ENCODE results near the gene LOXHD1. TPM values are rescaled to one million over a fixed set of nuclear protein-coding genes. Genes with fewer than 3 reads are reported as not detected.

Gene LOXHD1
- total RNA-seq: 2.8 TPM

- DNase-seq: no peak
These were observed at the start of gene LOXHD1 for GRCh38 chr18:46657115-46657955. Gene LOXHD1 (minus strand): TSS chr18:46657220. CDS start chr18:46657033, 187 bp downstream.

- DNase-seq: no peak
These were observed 48.5 kb upstream of the LOXHD1 start for GRCh38 chr18:46705521-46705920.

GRCh38 chr18:46704816-46705215 is 47.8 kb upstream of the LOXHD1 start:
- no peak for DNase-seq

- DNase-seq: no peak
These were observed 47.2 kb upstream of the LOXHD1 start for GRCh38 chr18:46704189-46704588.

- DNase-seq: no peak
These were observed 45.5 kb upstream of the LOXHD1 start for GRCh38 chr18:46702471-46702870.

- no peak for DNase-seq
These were observed 43.2 kb upstream of the LOXHD1 start for GRCh38 chr18:46700066-46700824.

GRCh38 chr18:46696702-46697101 is 39.7 kb upstream of the LOXHD1 start:
- DNase-seq: no peak

GRCh38 chr18:46696268-46696667 is 39.2 kb upstream of the LOXHD1 start:
- no peak for DNase-seq

- no peak for DNase-seq
These were observed 37.0 kb upstream of the LOXHD1 start for GRCh38 chr18:46693996-46694395.

- no peak for DNase-seq
These were observed 32.0 kb upstream of the LOXHD1 start for GRCh38 chr18:46688853-46689525.

GRCh38 chr18:46686186-46686585 is 29.2 kb upstream of the LOXHD1 start:
- DNase-seq: no peak

- DNase-seq: no peak
These were observed 26.2 kb upstream of the LOXHD1 start for GRCh38 chr18:46683252-46683651.

- no peak for DNase-seq
These were observed 24.0 kb upstream of the LOXHD1 start for GRCh38 chr18:46680784-46681695.

- no peak for DNase-seq
These were observed 23.0 kb upstream of the LOXHD1 start for GRCh38 chr18:46679846-46680598.

- DNase-seq: no peak
These were observed 21.9 kb upstream of the LOXHD1 start for GRCh38 chr18:46678785-46679399.

GRCh38 chr18:46678041-46678440 is 21.0 kb upstream of the LOXHD1 start:
- DNase-seq: no peak

- DNase-seq: no peak
These were observed 20.6 kb upstream of the LOXHD1 start for GRCh38 chr18:46677611-46678010.

- DNase-seq: no peak
These were observed 19.3 kb upstream of the LOXHD1 start for GRCh38 chr18:46676182-46676835.

GRCh38 chr18:46675112-46675511 is 18.1 kb upstream of the LOXHD1 start:
- no peak for DNase-seq
